ENCODE data around the gene ATP5PD. TPM values are rescaled to one million over a fixed set of nuclear protein-coding genes. Genes with fewer than 3 reads are reported as not detected.
A peak's percentile ranks its signal among the peaks of the same experiment; 100 is the strongest.

Gene ATP5PD
- total and polyA plus RNA-seq, 2 of the 13 experiments (the other 11 are each of a cell fraction or from before 2014, with no cell fraction given): 158 to 428 TPM

DNA sequence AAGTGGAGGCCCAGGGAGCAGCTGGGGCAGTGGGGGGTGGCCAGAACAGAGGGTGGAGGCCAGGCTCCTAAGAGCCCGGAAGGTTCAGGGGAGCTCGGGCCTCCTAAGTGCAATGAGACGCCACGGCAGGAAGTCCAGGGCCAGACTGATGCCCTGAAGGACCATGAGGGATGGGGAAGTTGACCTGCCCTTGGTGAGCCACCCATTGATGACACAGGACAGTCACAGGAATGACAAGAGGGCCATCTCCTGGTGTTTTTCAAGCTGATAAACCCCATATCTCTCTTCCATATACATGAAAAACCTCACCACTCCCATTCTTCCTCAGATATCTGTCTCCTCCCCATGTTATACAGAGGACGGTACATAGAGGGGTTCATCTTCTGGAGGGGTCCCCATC, 40.1 kb downstream of the ATP5PD start:
- BruUV-seq (replicated peaks): no TSS peak
- peak; percentile 70 for ATAC-seq
- intact Hi-C loops (cut with micrococcal nuclease; ENCODE audit: unreplicated experiment) (loop anchor here (1.0 kb wide), 1 partner anchor 45 kb away; no protein-coding TSS in a partner anchor), in situ Hi-C loops (cut with HindIII; ENCODE audit: extremely low pct_ligation_motif_present, low pct_unique_long_range_greater_than_20kb) (loop anchor here (5.0 kb wide), 2 partner anchors 44 to 89 kb away; no protein-coding TSS in a partner anchor)
- H4K20me1 ChIP-seq (ENCODE audit: insufficient read depth, low read length): no peaks in the 10 kb centered on the region
- no peak overlapping the region for H3K9ac ChIP-seq (ENCODE audit: insufficient read depth, low read depth, low read length)
- peak; percentile 69 for DNase-seq (ENCODE audit: low spot score)
- POLR2A ChIA-PET: interaction anchor here (0.6 to 1.3 kb wide), 2 partner anchors 15 to 45 kb away, joined by 3 read pairs; no protein-coding TSS in a partner anchor
- no peaks in the 10 kb centered on the region for H3K9me3 ChIP-seq (ENCODE audit: low read length)
- no peak overlapping the region for H2AFZ ChIP-seq (ENCODE audit: low read length)
- no peak overlapping the region for H3K27ac ChIP-seq (ENCODE audit: extremely low read length, insufficient read depth, low read length)
- H3K36me3 ChIP-seq (replicated peaks in 1 of 2; ENCODE audit: control insufficient read depth in 1 of 2, insufficient read depth in 2 of 2, low read length in 2 of 2): peaks cover 0 to 2% of the 10 kb centered on the region in 2 experiments; a peak in 2 of 5 replicates
- peak; percentile 93 for FAIRE-seq
- 29% methylated on average over 5 of the region's 5 CpGs for WGBS (ENCODE audit: low lambda C conversion rate)
- CTCF ChIA-PET (ENCODE audit: low intra/inter-chr PET ratio, low total read pairs): interaction anchor here (2.4 kb wide), 1 partner anchor 45 kb away, joined by 44 read pairs; no protein-coding TSS in a partner anchor
- H3K27me3 ChIP-seq (ENCODE audit: control insufficient read depth in 1 of 2, insufficient read depth in 2 of 2, low read length in 2 of 2): no peaks in the 10 kb centered on the region; a peak in 1 of 5 replicates
- H3K4me1 ChIP-seq (ENCODE audit: insufficient read depth, low read length): peaks cover 12% of the 10 kb centered on the region
- H3K4me2 ChIP-seq (ENCODE audit: low read depth, low read length): no peak overlapping the region
- H3K4me3 ChIP-seq (replicated peaks in 1 of 3; ENCODE audit: insufficient read depth in 1 of 3, low read depth in 2 of 3, low read length in 3 of 3): no peak overlapping the region
- no peaks in the 10 kb centered on the region for H3K79me2 ChIP-seq (ENCODE audit: insufficient read depth, low read length)
- TF ChIP-seq, protein P1, sequence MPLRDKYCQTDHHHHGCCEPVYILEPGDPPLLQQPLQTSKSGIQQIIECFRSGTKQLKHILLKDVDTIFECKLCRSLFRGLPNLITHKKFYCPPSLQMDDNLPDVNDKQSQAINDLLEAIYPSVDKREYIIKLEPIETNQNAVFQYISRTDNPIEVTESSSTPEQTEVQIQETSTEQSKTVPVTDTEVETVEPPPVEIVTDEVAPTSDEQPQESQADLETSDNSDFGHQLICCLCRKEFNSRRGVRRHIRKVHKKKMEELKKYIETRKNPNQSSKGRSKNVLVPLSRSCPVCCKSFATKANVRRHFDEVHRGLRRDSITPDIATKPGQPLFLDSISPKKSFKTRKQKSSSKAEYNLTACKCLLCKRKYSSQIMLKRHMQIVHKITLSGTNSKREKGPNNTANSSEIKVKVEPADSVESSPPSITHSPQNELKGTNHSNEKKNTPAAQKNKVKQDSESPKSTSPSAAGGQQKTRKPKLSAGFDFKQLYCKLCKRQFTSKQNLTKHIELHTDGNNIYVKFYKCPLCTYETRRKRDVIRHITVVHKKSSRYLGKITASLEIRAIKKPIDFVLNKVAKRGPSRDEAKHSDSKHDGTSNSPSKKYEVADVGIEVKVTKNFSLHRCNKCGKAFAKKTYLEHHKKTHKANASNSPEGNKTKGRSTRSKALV (CRISPR knock-in tag; IDR thresholded peaks at IDR 0.05): 0 out of 2 replicates have a peak, but pooled peaks have one; percentile 37
- TF ChIP-seq ZNF282 (IDR thresholded peaks at IDR 0.05; ENCODE audit: partially characterized antibody): no peak
- TF ChIP-seq SAP130 (CRISPR knock-in tag; IDR thresholded peaks at IDR 0.05; ENCODE audit: low read depth): peak; percentile 14; the same call in 1 of the 2 replicates
- peak; percentile 40; the same call in 1 of the 2 replicates for TF ChIP-seq FOXA3 (CRISPR knock-in tag; IDR thresholded peaks at IDR 0.05)
- TF ChIP-seq, protein P2, sequence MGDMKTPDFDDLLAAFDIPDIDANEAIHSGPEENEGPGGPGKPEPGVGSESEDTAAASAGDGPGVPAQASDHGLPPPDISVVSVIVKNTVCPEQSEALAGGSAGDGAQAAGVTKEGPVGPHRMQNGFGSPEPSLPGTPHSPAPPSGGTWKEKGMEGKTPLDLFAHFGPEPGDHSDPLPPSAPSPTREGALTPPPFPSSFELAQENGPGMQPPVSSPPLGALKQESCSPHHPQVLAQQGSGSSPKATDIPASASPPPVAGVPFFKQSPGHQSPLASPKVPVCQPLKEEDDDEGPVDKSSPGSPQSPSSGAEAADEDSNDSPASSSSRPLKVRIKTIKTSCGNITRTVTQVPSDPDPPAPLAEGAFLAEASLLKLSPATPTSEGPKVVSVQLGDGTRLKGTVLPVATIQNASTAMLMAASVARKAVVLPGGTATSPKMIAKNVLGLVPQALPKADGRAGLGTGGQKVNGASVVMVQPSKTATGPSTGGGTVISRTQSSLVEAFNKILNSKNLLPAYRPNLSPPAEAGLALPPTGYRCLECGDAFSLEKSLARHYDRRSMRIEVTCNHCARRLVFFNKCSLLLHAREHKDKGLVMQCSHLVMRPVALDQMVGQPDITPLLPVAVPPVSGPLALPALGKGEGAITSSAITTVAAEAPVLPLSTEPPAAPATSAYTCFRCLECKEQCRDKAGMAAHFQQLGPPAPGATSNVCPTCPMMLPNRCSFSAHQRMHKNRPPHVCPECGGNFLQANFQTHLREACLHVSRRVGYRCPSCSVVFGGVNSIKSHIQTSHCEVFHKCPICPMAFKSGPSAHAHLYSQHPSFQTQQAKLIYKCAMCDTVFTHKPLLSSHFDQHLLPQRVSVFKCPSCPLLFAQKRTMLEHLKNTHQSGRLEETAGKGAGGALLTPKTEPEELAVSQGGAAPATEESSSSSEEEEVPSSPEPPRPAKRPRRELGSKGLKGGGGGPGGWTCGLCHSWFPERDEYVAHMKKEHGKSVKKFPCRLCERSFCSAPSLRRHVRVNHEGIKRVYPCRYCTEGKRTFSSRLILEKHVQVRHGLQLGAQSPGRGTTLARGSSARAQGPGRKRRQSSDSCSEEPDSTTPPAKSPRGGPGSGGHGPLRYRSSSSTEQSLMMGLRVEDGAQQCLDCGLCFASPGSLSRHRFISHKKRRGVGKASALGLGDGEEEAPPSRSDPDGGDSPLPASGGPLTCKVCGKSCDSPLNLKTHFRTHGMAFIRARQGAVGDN (CRISPR knock-in tag; IDR thresholded peaks at IDR 0.05): peak; percentile 22; the same call in 1 of the 2 replicates
- TF ChIP-seq, protein P3, sequence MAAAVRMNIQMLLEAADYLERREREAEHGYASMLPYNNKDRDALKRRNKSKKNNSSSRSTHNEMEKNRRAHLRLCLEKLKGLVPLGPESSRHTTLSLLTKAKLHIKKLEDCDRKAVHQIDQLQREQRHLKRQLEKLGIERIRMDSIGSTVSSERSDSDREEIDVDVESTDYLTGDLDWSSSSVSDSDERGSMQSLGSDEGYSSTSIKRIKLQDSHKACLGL (CRISPR knock-in tag; IDR thresholded peaks at IDR 0.05): no peak
- no peak for TF ChIP-seq ZFP36 (IDR thresholded peaks at IDR 0.05; ENCODE audit: borderline replicate concordance, low read depth, low read length, partially characterized antibody)
- no peak for TF ChIP-seq ZNF44 (CRISPR knock-in tag; IDR thresholded peaks at IDR 0.05)
- no peak for TF ChIP-seq ZNF12 (CRISPR knock-in tag; IDR thresholded peaks at IDR 0.05)
- TF ChIP-seq, protein P4, sequence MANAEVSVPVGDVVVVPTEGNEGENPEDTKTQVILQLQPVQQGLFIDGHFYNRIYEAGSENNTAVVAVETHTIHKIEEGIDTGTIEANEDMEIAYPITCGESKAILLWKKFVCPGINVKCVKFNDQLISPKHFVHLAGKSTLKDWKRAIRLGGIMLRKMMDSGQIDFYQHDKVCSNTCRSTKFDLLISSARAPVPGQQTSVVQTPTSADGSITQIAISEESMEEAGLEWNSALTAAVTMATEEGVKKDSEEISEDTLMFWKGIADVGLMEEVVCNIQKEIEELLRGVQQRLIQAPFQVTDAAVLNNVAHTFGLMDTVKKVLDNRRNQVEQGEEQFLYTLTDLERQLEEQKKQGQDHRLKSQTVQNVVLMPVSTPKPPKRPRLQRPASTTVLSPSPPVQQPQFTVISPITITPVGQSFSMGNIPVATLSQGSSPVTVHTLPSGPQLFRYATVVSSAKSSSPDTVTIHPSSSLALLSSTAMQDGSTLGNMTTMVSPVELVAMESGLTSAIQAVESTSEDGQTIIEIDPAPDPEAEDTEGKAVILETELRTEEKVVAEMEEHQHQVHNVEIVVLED (CRISPR knock-in tag; IDR thresholded peaks at IDR 0.05; ENCODE audit: borderline replicate concordance): no peak
- TF ChIP-seq PAX8 (CRISPR knock-in tag; IDR thresholded peaks at IDR 0.05; ENCODE audit: borderline replicate concordance): no peak
